Forelimb muscle (tissue), 1 donor: ENCODE data around the gene PRC1. TPM values are rescaled to one million over a fixed set of nuclear protein-coding genes. Genes with fewer than 3 reads are reported as not detected.

Source experiments
- polyA plus RNA-seq: library from polyadenylated mRNA; unstranded; fragments of 120-200 nt; gene quantifications from one replicate; pipeline ENCODE4 v1.2.1, GENCODE V29; 2013; ENCODE audit not compliant: insufficient read length

PRC1 gene
- polyA plus RNA-seq, 1 donor, result 32.5 TPM

Other genes with a start within 250 kb of the PRC1 start
- gene FURIN, start 125.9 kb downstream of the PRC1 start, polyA plus RNA-seq, result 26.7 TPM
- 12.6 TPM for gene FES, start 110.0 kb downstream of the PRC1 start, polyA plus RNA-seq
- 34.7 TPM for gene MAN2A2, start 91.2 kb downstream of the PRC1 start, polyA plus RNA-seq
- gene HDDC3, start 62.0 kb downstream of the PRC1 start, polyA plus RNA-seq, result 11.3 TPM
- gene UNC45A, start 59.2 kb downstream of the PRC1 start, polyA plus RNA-seq, result 23.2 TPM
- gene RCCD1, start 39.7 kb downstream of the PRC1 start, polyA plus RNA-seq, result 13.0 TPM
- 10.9 TPM for gene VPS33B, start 28.1 kb upstream of the PRC1 start, polyA plus RNA-seq
- 3.0 TPM for gene SV2B, start 105.7 kb upstream of the PRC1 start, polyA plus RNA-seq